Muscle of arm (tissue), 14 donors: Measurements from ENCODE around the gene CDAN1. TPM values are rescaled to one million over a fixed set of nuclear protein-coding genes. Genes with fewer than 3 reads are reported as not detected.
"Not testable (repeated sequence)": the region's sequence is repeated elsewhere in the genome, so short reads cannot be mapped to it uniquely, and the experiment has no call there.

Experiments
- DNase-seq: peaks from one replicate; pipeline ENCODE4 v3.0.0-alpha.2; 2013
- long read RNA-seq, 11 donors: transcript quantifications; one replicate each; lab custom pipeline, GENCODE V29; 2026
- polyA plus RNA-seq, 12 donors: library from polyadenylated mRNA; unstranded; fragments of 120-200 nt; gene quantifications; one replicate each; pipeline ENCODE4 v1.2.1, GENCODE V29; 2013; ENCODE audit not compliant: insufficient read length in 12 of 12

Gene CDAN1, protein sequence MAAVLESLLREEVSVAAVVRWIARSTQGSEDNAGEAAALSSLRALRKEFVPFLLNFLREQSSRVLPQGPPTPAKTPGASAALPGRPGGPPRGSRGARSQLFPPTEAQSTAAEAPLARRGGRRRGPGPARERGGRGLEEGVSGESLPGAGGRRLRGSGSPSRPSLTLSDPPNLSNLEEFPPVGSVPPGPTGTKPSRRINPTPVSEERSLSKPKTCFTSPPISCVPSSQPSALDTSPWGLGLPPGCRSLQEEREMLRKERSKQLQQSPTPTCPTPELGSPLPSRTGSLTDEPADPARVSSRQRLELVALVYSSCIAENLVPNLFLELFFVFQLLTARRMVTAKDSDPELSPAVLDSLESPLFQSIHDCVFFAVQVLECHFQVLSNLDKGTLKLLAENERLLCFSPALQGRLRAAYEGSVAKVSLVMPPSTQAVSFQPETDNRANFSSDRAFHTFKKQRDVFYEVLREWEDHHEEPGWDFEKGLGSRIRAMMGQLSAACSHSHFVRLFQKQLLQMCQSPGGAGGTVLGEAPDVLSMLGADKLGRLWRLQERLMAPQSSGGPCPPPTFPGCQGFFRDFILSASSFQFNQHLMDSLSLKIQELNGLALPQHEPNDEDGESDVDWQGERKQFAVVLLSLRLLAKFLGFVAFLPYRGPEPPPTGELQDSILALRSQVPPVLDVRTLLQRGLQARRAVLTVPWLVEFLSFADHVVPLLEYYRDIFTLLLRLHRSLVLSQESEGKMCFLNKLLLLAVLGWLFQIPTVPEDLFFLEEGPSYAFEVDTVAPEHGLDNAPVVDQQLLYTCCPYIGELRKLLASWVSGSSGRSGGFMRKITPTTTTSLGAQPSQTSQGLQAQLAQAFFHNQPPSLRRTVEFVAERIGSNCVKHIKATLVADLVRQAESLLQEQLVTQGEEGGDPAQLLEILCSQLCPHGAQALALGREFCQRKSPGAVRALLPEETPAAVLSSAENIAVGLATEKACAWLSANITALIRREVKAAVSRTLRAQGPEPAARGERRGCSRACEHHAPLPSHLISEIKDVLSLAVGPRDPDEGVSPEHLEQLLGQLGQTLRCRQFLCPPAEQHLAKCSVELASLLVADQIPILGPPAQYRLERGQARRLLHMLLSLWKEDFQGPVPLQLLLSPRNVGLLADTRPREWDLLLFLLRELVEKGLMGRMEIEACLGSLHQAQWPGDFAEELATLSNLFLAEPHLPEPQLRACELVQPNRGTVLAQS
- polyA plus RNA-seq, result 10 to 100 TPM in 11 of 12 donors, not detected in 1; 12.5 to 25.9 (median 16.1) TPM
- long read RNA-seq, donor 1, transcript CDAN1-204 (1 exons, 2,076 nt), result major isoform, 9 of 16 reads
- long read RNA-seq, donor 1, partial matches to known transcripts, result 6 of 16 reads
- long read RNA-seq, donor 1, other reads (novel, unspliced or antisense), result 0 of 16 reads
- long read RNA-seq, donor 2, full-length matches to known transcripts, result 14 of 14 reads
- long read RNA-seq, donor 2, partial matches to known transcripts, result 0 of 14 reads
- long read RNA-seq, donor 2, other reads (novel, unspliced or antisense), result 0 of 14 reads
- long read RNA-seq, donor 3, transcript CDAN1-204 (1 exons, 2,076 nt), result major isoform, 14 of 14 reads
- long read RNA-seq, donor 3, partial matches to known transcripts, result 0 of 14 reads
- long read RNA-seq, donor 3, other reads (novel, unspliced or antisense), result 0 of 14 reads
- long read RNA-seq, donor 4, partial matches to known transcripts, result 0 of 3 reads
- long read RNA-seq, donor 4, other reads (novel, unspliced or antisense), result 0 of 3 reads
- long read RNA-seq, donor 5, transcript CDAN1-204 (1 exons, 2,076 nt), result major isoform, 14 of 14 reads
- long read RNA-seq, donor 5, partial matches to known transcripts, result 0 of 14 reads
- long read RNA-seq, donor 5, other reads (novel, unspliced or antisense), result 0 of 14 reads
- long read RNA-seq, donor 6, partial matches to known transcripts, result 0 of 3 reads
- long read RNA-seq, donor 6, other reads (novel, unspliced or antisense), result 0 of 3 reads
- long read RNA-seq, donor 7, transcript CDAN1-204 (1 exons, 2,076 nt), result major isoform, 7 of 7 reads
- long read RNA-seq, donor 7, partial matches to known transcripts, result 0 of 7 reads
- long read RNA-seq, donor 7, other reads (novel, unspliced or antisense), result 0 of 7 reads
- long read RNA-seq, donor 8, transcript CDAN1-204 (1 exons, 2,076 nt), result major isoform, 18 of 19 reads
- long read RNA-seq, donor 8, partial matches to known transcripts, result 0 of 19 reads
- long read RNA-seq, donor 8, other reads (novel, unspliced or antisense), result 0 of 19 reads
- long read RNA-seq, donor 9, partial matches to known transcripts, result 0 of 3 reads
- long read RNA-seq, donor 9, other reads (novel, unspliced or antisense), result 0 of 3 reads
- long read RNA-seq, donor 10, transcript CDAN1-204 (1 exons, 2,076 nt), result major isoform, 14 of 15 reads
- long read RNA-seq, donor 10, partial matches to known transcripts, result 0 of 15 reads
- long read RNA-seq, donor 10, other reads (novel, unspliced or antisense), result 0 of 15 reads
- long read RNA-seq, donor 11, transcript CDAN1-204 (1 exons, 2,076 nt), result major isoform, 7 of 8 reads
- long read RNA-seq, donor 11, partial matches to known transcripts, result 0 of 8 reads
- long read RNA-seq, donor 11, other reads (novel, unspliced or antisense), result 0 of 8 reads

- DNase-seq, result peak; percentile 86
These were observed at the start of gene CDAN1 for GRCh38 chr15:42736793-42737528. CDAN1 (minus strand) TSS chr15:42737128; CDS start chr15:42737102, 26 bp downstream.

DNA sequence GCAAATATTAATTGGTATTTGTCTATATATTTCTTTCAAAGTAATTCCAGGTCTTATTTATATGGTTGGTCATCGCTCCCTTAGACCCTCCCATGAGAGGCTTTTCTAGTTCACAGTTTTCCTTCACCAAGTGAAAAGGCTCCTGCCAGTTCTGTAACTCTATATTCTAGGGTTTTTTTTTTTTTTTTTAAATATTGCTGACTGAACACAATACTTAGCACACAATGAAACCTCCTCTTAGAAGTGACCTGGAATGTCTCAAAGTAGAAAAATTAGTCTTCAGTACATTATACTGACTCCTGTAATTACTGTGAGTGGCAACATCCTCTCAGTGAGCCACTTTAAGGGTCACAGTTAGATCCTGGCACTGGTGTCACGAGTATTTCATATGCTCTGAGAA is 48.6 kb upstream of the CDAN1 start:
- DNase-seq, result no peak

DNA sequence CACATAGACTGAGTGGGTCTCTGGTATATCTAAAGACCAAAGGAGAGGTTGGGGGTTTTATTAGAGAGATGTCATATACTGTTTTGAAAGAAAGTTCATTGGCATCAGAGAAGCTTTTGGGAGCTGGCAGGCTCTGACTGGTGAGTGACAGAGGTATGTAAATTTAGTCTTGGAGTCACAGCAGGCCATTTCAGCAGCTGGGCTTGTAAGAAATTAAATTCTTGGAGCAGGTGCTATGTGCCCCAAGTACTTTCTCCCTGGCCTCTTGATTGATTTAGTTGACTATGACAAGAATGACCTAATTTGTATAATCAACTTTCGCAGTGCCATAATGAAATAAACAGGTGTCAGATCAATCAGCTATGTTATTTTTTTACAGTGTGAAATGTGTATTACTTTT is 47.8 kb upstream of the CDAN1 start:
- DNase-seq, result no peak

DNA sequence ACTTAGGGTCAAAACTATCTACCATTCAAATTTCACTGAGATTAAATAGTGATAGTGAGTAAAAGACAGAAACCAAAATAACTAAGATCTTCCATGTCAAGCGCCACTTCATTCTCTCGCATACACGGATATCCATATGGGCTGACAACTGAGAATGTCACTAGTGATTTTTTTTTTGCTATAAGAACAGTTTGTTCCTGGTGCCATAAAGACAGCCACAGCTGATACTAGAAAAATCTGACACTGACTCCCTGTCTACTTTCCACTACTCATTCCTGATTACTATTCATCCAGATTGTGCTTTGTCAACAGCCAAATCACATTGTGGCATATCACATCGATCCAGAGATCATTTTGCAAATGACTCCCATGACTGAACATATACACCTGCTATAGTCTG is 45.8 kb upstream of the CDAN1 start:
- DNase-seq, result no peak

GRCh38 chr15:42775416-42775815 is 38.5 kb upstream of the CDAN1 start:
- no peak for DNase-seq

- DNase-seq, result no peak
These were observed 36.0 kb upstream of the CDAN1 start for GRCh38 chr15:42772901-42773300.

DNA sequence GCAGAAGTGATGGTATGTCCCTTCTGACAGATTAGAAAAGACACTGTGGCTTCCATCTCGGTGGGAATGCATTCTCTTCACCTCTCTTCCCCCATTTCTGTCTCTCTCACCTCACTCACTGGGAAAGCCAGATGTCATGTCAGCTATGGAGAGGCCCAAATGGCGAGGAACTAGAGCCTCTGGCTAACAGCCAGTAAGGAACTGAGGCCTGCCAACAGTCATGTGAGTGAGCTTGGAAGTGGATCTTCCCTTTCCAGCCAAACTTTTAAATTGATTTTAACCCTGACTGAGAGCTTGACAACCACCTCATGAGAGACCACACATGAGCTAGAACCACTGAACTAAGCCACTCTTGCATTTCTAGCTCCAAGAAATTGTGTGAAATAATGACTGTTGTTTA is 35.2 kb upstream of the CDAN1 start:
- peak; percentile 46 for DNase-seq

DNA sequence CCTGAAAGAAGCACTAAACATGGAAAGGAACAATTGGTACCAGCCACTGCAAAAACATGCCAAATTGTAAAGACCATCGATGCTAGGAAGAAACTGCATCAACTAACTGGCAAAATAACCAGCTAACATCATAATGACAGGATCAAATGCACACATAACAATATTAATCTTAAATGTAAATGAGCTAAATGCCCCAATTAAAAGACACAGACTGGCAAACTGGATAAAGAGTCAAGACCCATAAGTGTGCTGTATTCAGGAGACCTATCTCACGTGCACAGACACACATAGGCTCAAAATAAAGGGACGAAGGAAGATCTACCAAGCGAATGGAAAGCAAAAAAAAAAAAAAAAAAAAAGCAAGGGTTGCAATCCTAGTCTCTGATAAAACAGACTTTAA is 29.2 kb upstream of the CDAN1 start:
- DNase-seq, result not testable (repeated sequence)

- DNase-seq, result not testable (repeated sequence)
These were observed 27.3 kb upstream of the CDAN1 start for GRCh38 chr15:42764154-42764731.

GRCh38 chr15:42761813-42762212 is 24.9 kb upstream of the CDAN1 start:
- not testable (repeated sequence) for DNase-seq

- DNase-seq, result no peak
These were observed 23.8 kb upstream of the CDAN1 start for GRCh38 chr15:42760759-42761158.

GRCh38 chr15:42759093-42759492 is 22.2 kb upstream of the CDAN1 start:
- no peak for DNase-seq

- DNase-seq, result no peak
These were observed 13.4 kb upstream of the CDAN1 start for GRCh38 chr15:42750306-42750705.

GRCh38 chr15:42749266-42749665 is 12.3 kb upstream of the CDAN1 start:
- no peak for DNase-seq

- DNase-seq, result no peak
These were observed 7.3 kb upstream of the CDAN1 start for GRCh38 chr15:42744195-42744594.

GRCh38 chr15:42742149-42742548 is 5.2 kb upstream of the CDAN1 start:
- DNase-seq, result no peak

- no peak for DNase-seq
These were observed 4.8 kb upstream of the CDAN1 start for GRCh38 chr15:42741710-42742109.
